HG03439 (cell line): ENCODE data around the gene CTSO.
"Not testable (repeated sequence)": the region's sequence is repeated elsewhere in the genome, so short reads cannot be mapped to it uniquely, and the experiment has no call there.

Source experiments
- ATAC-seq: cut with Tn5 transposase; IDR thresholded peaks from one replicate; pipeline ENCODE4 v1.9.1; 2021; ENCODE audit warnings: mild to moderate bottlenecking, moderate library complexity; ENCODE audit not compliant: unreplicated experiment

CTSO gene

GRCh38 chr4:155908187-155909139, 45.2 kb downstream of the CTSO start:
- ATAC-seq = no peak

- no peak for ATAC-seq
Observed at GRCh38 chr4:155907556-155907955, 46.1 kb downstream of the CTSO start.

- ATAC-seq = no peak
Observed at GRCh38 chr4:155906554-155907247, 47.0 kb downstream of the CTSO start.

GRCh38 chr4:155904331-155904730, 49.3 kb downstream of the CTSO start:
- ATAC-seq = no peak

GRCh38 chr4:155903453-155903852, 50.2 kb downstream of the CTSO start, which contains the start of gene TDO2:
Gene TDO2, plus strand, starts transcription at chr4:155903696. Its CDS starts 63 bp downstream, at chr4:155903759.
- no peak for ATAC-seq

GRCh38 chr4:155901013-155901412, 52.7 kb downstream of the CTSO start:
- no peak for ATAC-seq

GRCh38 chr4:155900381-155900780, 53.3 kb downstream of the CTSO start:
- no peak for ATAC-seq

GRCh38 chr4:155899891-155900290, 53.8 kb downstream of the CTSO start:
- ATAC-seq = no peak

GRCh38 chr4:155898371-155898770, 55.3 kb downstream of the CTSO start:
- not testable (repeated sequence) for ATAC-seq

GRCh38 chr4:155891058-155891457, 62.6 kb downstream of the CTSO start:
- no peak for ATAC-seq

GRCh38 chr4:155889946-155890345, 63.7 kb downstream of the CTSO start:
- ATAC-seq = no peak

- ATAC-seq = peak; percentile 75
Observed at GRCh38 chr4:155889031-155889793, 64.5 kb downstream of the CTSO start.

GRCh38 chr4:155887847-155888570, 65.7 kb downstream of the CTSO start:
- no peak for ATAC-seq

GRCh38 chr4:155887045-155887444, 66.6 kb downstream of the CTSO start:
- no peak for ATAC-seq

- ATAC-seq = no peak
Observed at GRCh38 chr4:155885666-155886065, 68.0 kb downstream of the CTSO start.

GRCh38 chr4:155883895-155884294, 69.8 kb downstream of the CTSO start:
- no peak for ATAC-seq

GRCh38 chr4:155881555-155881954, 72.1 kb downstream of the CTSO start:
- no peak for ATAC-seq

GRCh38 chr4:155879767-155880166, 73.9 kb downstream of the CTSO start:
- ATAC-seq = no peak

- ATAC-seq = no peak
Observed at GRCh38 chr4:155878611-155879010, 75.1 kb downstream of the CTSO start.

- no peak for ATAC-seq
Observed at GRCh38 chr4:155877971-155878370, 75.7 kb downstream of the CTSO start.
